Psoas muscle (tissue), 8 donors: ENCODE data around the gene BTBD19. TPM values are rescaled to one million over a fixed set of nuclear protein-coding genes. Genes with fewer than 3 reads are reported as not detected.

Experiments used
- ATAC-seq, 4 donors: fragments of 200-7000 bp; cut with Tn5 transposase; one replicate each; pipeline ENCODE4 v1.9.1; 2020; ENCODE audit warnings: moderate library complexity in 3 of 4, mild to moderate bottlenecking in 2 of 4
- DNase-seq, 2 donors: peaks; one replicate each; pipeline ENCODE4 v3.0.0-alpha.2; 2020
- H3K27ac ChIP-seq: fragments of 200-600 bp; one replicate; pipeline ENCODE4 v1.8.0; 2022
- H3K27me3 ChIP-seq, 3 donors: fragments of 200-600 bp in 1 of 3; one replicate each; pipeline versions ENCODE4 v1.6.1 to v1.8.0; 2013 to 2022; ENCODE audit warnings: low read length in 2 of 3, mild to moderate bottlenecking in 2 of 3, moderate library complexity in 1 of 3; ENCODE audit not compliant: insufficient read depth in 3 of 3
- H3K36me3 ChIP-seq, 2 donors: fragments of 200-600 bp in 1 of 2; one replicate each; pipeline versions ENCODE4 v1.6.1 to v1.8.0; 2013 to 2022; ENCODE audit warnings: low read depth in 1 of 2, mild to moderate bottlenecking in 1 of 2, moderate library complexity in 1 of 2; ENCODE audit not compliant: insufficient read depth in 1 of 2
- H3K4me1 ChIP-seq: fragments of 200-600 bp; one replicate; pipeline ENCODE4 v1.8.0; 2022
- H3K4me3 ChIP-seq: fragments of 200-600 bp; one replicate; pipeline ENCODE4 v1.8.0; 2022; ENCODE audit warnings: mild to moderate bottlenecking
- H3K9me3 ChIP-seq: fragments of 200-600 bp; one replicate; pipeline ENCODE4 v1.8.0; 2022
- WGBS, 3 donors: extraction: QIAGEN DNeasy Blood & Tissue Kit; methylation state at CpG; one replicate each; pipeline versions ENCODE4 v1.1.6 to v1.1.7; 2013; 5-methylcytosine and 5-hydroxymethylcytosine counted together
- intact Hi-C, 2 donors: fragments of 100-400 bp; cut with DNase I; formaldehyde crosslinking; loops; one replicate each; pipeline versions ENCODE4 v1.11.0 to v1.14.2; 2022
- polyA plus RNA-seq, 3 donors: library from polyadenylated mRNA; stranded (reverse); fragments of 200-250 nt; gene quantifications; one replicate each; pipeline ENCODE4 v1.2.3, GENCODE V29; 2013
- total RNA-seq, 4 donors: library from RNA; stranded (reverse); fragmentation: NEBNext Ultra II Directional in 2 of 4; extraction: Animal tissue kit (Norgen Biotek cat#: 25700) in 2 of 4; gene quantifications; one replicate each; pipeline versions ENCODE4 v1.2.1 to v1.2.4, GENCODE V29; 2021 to 2023
- TF ChIP-seq, protein P1 (sequence below): fragments of 200-600 bp; IDR thresholded peaks from one replicate; pipeline ENCODE4 v1.8.0; 2022; ENCODE audit warnings: antibody characterized with exemption
- donor health status: healthy with polysubstance abuse.
- donor health status: DM: no; HTN: no; CAD: no; lungs with moderate emphysema.
- donor health status: Bipolar disorder and iron deficiency.
- donor health status: healthy.
- donor health status: DM: yes; HTN: yes; CAD: no.
- donor health status: DM: no; HTN: no; CAD: no.
- donor health status: DM: no; HTN: no; CAD: no.
- donor health status: DM: yes; HTN: yes; CAD: no.

The BTBD19 gene
- total and polyA plus RNA-seq, 7 donors: 0.35 to 1.8 (median 1.2) TPM

- intact Hi-C loops: no loop called here
- no peak overlapping the region for H3K4me3 ChIP-seq
- TF ChIP-seq, protein P1, sequence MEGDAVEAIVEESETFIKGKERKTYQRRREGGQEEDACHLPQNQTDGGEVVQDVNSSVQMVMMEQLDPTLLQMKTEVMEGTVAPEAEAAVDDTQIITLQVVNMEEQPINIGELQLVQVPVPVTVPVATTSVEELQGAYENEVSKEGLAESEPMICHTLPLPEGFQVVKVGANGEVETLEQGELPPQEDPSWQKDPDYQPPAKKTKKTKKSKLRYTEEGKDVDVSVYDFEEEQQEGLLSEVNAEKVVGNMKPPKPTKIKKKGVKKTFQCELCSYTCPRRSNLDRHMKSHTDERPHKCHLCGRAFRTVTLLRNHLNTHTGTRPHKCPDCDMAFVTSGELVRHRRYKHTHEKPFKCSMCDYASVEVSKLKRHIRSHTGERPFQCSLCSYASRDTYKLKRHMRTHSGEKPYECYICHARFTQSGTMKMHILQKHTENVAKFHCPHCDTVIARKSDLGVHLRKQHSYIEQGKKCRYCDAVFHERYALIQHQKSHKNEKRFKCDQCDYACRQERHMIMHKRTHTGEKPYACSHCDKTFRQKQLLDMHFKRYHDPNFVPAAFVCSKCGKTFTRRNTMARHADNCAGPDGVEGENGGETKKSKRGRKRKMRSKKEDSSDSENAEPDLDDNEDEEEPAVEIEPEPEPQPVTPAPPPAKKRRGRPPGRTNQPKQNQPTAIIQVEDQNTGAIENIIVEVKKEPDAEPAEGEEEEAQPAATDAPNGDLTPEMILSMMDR: no peak
- WGBS, 3 donors: 42 to 77% (median 64%) methylated on average over 1 of the region's 1 CpG
- peaks cover 3 to 59% of the 10 kb centered on the region in 2 donors for H3K36me3 ChIP-seq
- H3K4me1 ChIP-seq: no peaks in the 10 kb centered on the region
- ATAC-seq (no peak), DNase-seq (no peak)
- no peaks in the 10 kb centered on the region for H3K27me3 ChIP-seq
- H3K27ac ChIP-seq: no peak overlapping the region
- H3K9me3 ChIP-seq: no peaks in the 10 kb centered on the region
These were observed 52.6 kb downstream of the BTBD19 start for GRCh38 chr1:44860891-44861425.

DNA sequence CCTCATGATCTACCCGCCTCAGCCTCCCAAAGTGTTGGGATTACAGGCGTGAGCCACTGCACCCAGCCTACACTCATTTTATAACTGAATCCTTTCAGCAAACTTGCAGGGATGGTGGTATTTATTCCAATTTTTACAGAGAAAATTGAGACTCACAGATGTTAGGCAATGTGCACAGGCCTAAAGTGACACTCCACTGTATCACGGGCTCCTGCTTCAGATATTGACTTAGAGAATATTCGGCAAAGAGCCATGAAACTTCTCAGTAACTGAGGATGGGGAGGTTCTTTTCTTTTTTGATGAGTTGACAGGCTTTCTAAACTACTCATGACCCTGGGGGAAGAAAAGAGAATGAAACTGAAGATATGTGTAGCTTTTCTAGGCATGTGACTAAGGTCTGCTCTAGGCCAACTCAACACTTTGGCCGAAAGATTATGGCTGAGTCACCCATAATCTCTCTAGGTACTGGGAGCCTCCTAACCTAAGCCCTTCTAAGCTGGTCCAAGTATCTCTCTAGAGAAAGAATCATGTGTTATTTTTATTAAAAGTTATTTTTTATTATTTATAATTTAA is 54.6 kb downstream of the BTBD19 start:
- no peaks in the 10 kb centered on the region for H3K9me3 ChIP-seq
- intact Hi-C loops: no loop called here
- H3K4me3 ChIP-seq: no peak overlapping the region
- no peaks in the 10 kb centered on the region for H3K4me1 ChIP-seq
- DNase-seq: no peak
- TF ChIP-seq, protein P1: no peak
- 89 to 93% (median 92%) methylated on average over 5 of the region's 5 CpGs for WGBS, 3 donors
- peaks cover 0 to 53% of the 10 kb centered on the region in 2 donors for H3K36me3 ChIP-seq
- no peaks in the 10 kb centered on the region for H3K27me3 ChIP-seq
- no peak overlapping the region for H3K27ac ChIP-seq
- ATAC-seq: peak in 1 of 4 donors; percentile 35

Other genes with a start within 250 kb of the BTBD19 start
- 1 to 10 TPM; 3.9 to 7.7 (median 6.3) TPM for gene TMEM53, start 134.0 kb upstream of the BTBD19 start, total RNA-seq
- gene TMEM53, start 134.0 kb upstream of the BTBD19 start, polyA plus RNA-seq: 1 to 10 TPM; 2.4 to 6.2 (median 4.2) TPM
- gene ARMH1, start 133.8 kb upstream of the BTBD19 start, total RNA-seq: under 1 TPM in 3 of 4 donors, not detected in 1; 0.59 to 0.82 (median 0.64) TPM
- under 1 TPM; 0.08 to 0.74 (median 0.26) TPM for gene ARMH1, start 133.8 kb upstream of the BTBD19 start, polyA plus RNA-seq
- not detected for gene RNU5D-1, start 77.4 kb upstream of the BTBD19 start, total RNA-seq
- gene RNU5D-1, start 77.4 kb upstream of the BTBD19 start, polyA plus RNA-seq: not detected
- under 1 TPM; 0.26 to 0.97 (median 0.59) TPM for gene KIF2C, start 68.7 kb upstream of the BTBD19 start, total RNA-seq
- gene KIF2C, start 68.7 kb upstream of the BTBD19 start, polyA plus RNA-seq: 1 to 10 TPM in 1 of 3 donors, under 1 TPM in 2; 0.23 to 1.2 (median 0.27) TPM
- 1,000 to 10,000 TPM in 2 of 4 donors, 100 to 1,000 TPM in 2; 935 to 1,269 (median 1,066) TPM for gene RPS8, start 33.0 kb upstream of the BTBD19 start, total RNA-seq
- gene RPS8, start 33.0 kb upstream of the BTBD19 start, polyA plus RNA-seq: 1,000 to 10,000 TPM; 1,193 to 2,158 (median 1,436) TPM
- gene BEST4, start 20.4 kb upstream of the BTBD19 start, total RNA-seq: not detected
- gene BEST4, start 20.4 kb upstream of the BTBD19 start, polyA plus RNA-seq: under 1 TPM in 1 of 3 donors, not detected in 2; 0.08 TPM
- 1 to 10 TPM; 3.7 to 7.1 (median 4.7) TPM for gene PLK3, start 8.1 kb upstream of the BTBD19 start, total RNA-seq
- gene PLK3, start 8.1 kb upstream of the BTBD19 start, polyA plus RNA-seq: 1 to 10 TPM; 3.0 to 8.3 (median 3.5) TPM
- gene DYNLT4, start 1.2 kb upstream of the BTBD19 start, total RNA-seq: under 1 TPM in 2 of 4 donors, not detected in 2; 0.32 to 0.59 TPM
- under 1 TPM; 0.06 to 0.42 (median 0.11) TPM for gene DYNLT4, start 1.2 kb upstream of the BTBD19 start, polyA plus RNA-seq
- 1 to 10 TPM in 1 of 4 donors, under 1 TPM in 3; 0.12 to 1.0 (median 0.36) TPM for gene PTCH2, start 34.7 kb downstream of the BTBD19 start, total RNA-seq
- under 1 TPM; 0.31 to 0.55 (median 0.35) TPM for gene PTCH2, start 34.7 kb downstream of the BTBD19 start, polyA plus RNA-seq
- gene EIF2B3, start 178.1 kb downstream of the BTBD19 start, total RNA-seq: 10 to 100 TPM; 40.3 to 52.3 (median 45.3) TPM
- 10 to 100 TPM; 36.9 to 52.7 (median 43.3) TPM for gene EIF2B3, start 178.1 kb downstream of the BTBD19 start, polyA plus RNA-seq
- gene HECTD3, start 202.8 kb downstream of the BTBD19 start, total RNA-seq: 10 to 100 TPM; 34.0 to 55.3 (median 43.9) TPM
- gene HECTD3, start 202.8 kb downstream of the BTBD19 start, polyA plus RNA-seq: 10 to 100 TPM; 35.1 to 42.2 (median 36.3) TPM
- 10 to 100 TPM; 50.4 to 79.6 (median 66.6) TPM for gene UROD, start 203.7 kb downstream of the BTBD19 start, total RNA-seq
- gene UROD, start 203.7 kb downstream of the BTBD19 start, polyA plus RNA-seq: 10 to 100 TPM; 51.2 to 77.6 (median 57.2) TPM